HEK293T (cell line): Measurements from ENCODE around the gene MAPK1IP1L.

ENCODE experiments used
- CTCF ChIA-PET: fragments of 350-600 bp; formaldehyde crosslinking; extraction: SDS; loops from one replicate; lab custom pipeline; 2021; ENCODE audit warnings: antibody characterized with exemption, inconsistent platforms; lab: Yijun Ruan, JAX
- POLR2A ChIA-PET: fragments of 350-600 bp; formaldehyde crosslinking; extraction: SDS; loops from one replicate; lab custom pipeline; 2020; ENCODE audit warnings: antibody characterized with exemption, inconsistent platforms; lab: Yijun Ruan, JAX
- DNase-seq: peaks from one replicate; pipeline ENCODE4 v3.0.0; 2012; ENCODE audit warnings: mixed read lengths; ENCODE audit errors: extremely low spot score
- ARNT ChIP-seq: fragments of 450-650 bp; IDR thresholded peaks from 2 replicates; pipeline ENCODE4 v1.6.1; 2017; ENCODE audit warnings: mild to moderate bottlenecking
- BHLHE40 ChIP-seq: fragments of 450-650 bp; IDR thresholded peaks from 2 replicates; pipeline ENCODE4 v1.6.1; 2016; ENCODE audit warnings: mild to moderate bottlenecking, moderate library complexity, borderline replicate concordance
- CTBP1 ChIP-seq: fragments of 450-650 bp; IDR thresholded peaks from 2 replicates; pipeline ENCODE4 v1.6.1; 2016; ENCODE audit warnings: borderline replicate concordance
- ELF4 ChIP-seq: fragments of 450-650 bp; IDR thresholded peaks from 2 replicates; pipeline ENCODE4 v1.6.1; 2017; ENCODE audit warnings: antibody characterized with exemption
- FOXA1 ChIP-seq: fragments of 450-650 bp; IDR thresholded peaks from 2 replicates; pipeline ENCODE4 v1.6.1; 2016; ENCODE audit warnings: mild to moderate bottlenecking
- FOXK2 ChIP-seq: fragments of 450-650 bp; IDR thresholded peaks from 2 replicates; pipeline ENCODE4 v1.6.1; 2016; ENCODE audit warnings: mild to moderate bottlenecking
- FOXM1 ChIP-seq: fragments of 450-650 bp; IDR thresholded peaks from 2 replicates; pipeline ENCODE4 v1.6.1; 2017; ENCODE audit warnings: mild to moderate bottlenecking, borderline replicate concordance
- HDGF ChIP-seq: fragments of 450-650 bp; IDR thresholded peaks from 2 replicates; pipeline ENCODE4 v1.6.1; 2017; ENCODE audit warnings: antibody characterized with exemption, borderline replicate concordance
- L3MBTL2 ChIP-seq: fragments of 450-650 bp; conservative IDR thresholded peaks from 2 replicates; pipeline ENCODE4 v1.6.1; 2016; ENCODE audit warnings: mild to moderate bottlenecking
- LEF1 ChIP-seq: fragments of 450-650 bp; IDR thresholded peaks from 2 replicates; pipeline ENCODE4 v1.6.1; 2017; ENCODE audit warnings: mild to moderate bottlenecking, borderline replicate concordance
- NFRKB ChIP-seq: fragments of 450-650 bp; IDR thresholded peaks from 2 replicates; pipeline ENCODE4 v1.6.1; 2016; ENCODE audit warnings: mild to moderate bottlenecking, moderate library complexity
- SP1 ChIP-seq: fragments of 450-650 bp; IDR thresholded peaks from 2 replicates; pipeline ENCODE4 v1.6.1; 2017
- SUZ12 ChIP-seq: fragments of 450-650 bp; IDR thresholded peaks from 2 replicates; pipeline ENCODE4 v1.6.1; 2016; ENCODE audit warnings: mild to moderate bottlenecking
- TARDBP ChIP-seq: fragments of 450-650 bp; IDR thresholded peaks from 2 replicates; pipeline ENCODE4 v1.6.1; 2016
- ZNF384 ChIP-seq: fragments of 450-650 bp; IDR thresholded peaks from 2 replicates; pipeline ENCODE4 v1.6.1; 2016
- TF ChIP-seq, protein P1 (sequence below): fragments of 450-650 bp; IDR thresholded peaks from 2 replicates; pipeline ENCODE4 v1.6.1; 2016

The MAPK1IP1L gene

DNA sequence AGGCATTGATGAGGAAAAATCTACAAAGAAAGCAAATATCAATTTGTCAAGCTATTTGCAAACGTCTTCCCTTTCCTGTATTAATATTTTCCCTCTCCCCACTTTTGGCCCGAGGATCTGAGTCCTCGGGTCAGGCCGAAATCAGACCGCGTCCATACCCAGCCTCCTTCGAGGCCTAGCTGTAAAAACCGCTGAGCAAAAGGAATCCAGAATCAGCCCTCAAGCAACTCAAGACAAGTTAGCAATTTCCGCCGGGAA lies 353 bp upstream of the MAPK1IP1L start:
- POLR2A ChIA-PET, result interaction anchor here (1.0 to 3.4 kb wide), 34 partner anchors 8 to 485 kb away, joined by 3 to 52 read pairs (median 6); partner anchors contain the start of genes DLGAP5, SOCS4 and WDHD1

DNA sequence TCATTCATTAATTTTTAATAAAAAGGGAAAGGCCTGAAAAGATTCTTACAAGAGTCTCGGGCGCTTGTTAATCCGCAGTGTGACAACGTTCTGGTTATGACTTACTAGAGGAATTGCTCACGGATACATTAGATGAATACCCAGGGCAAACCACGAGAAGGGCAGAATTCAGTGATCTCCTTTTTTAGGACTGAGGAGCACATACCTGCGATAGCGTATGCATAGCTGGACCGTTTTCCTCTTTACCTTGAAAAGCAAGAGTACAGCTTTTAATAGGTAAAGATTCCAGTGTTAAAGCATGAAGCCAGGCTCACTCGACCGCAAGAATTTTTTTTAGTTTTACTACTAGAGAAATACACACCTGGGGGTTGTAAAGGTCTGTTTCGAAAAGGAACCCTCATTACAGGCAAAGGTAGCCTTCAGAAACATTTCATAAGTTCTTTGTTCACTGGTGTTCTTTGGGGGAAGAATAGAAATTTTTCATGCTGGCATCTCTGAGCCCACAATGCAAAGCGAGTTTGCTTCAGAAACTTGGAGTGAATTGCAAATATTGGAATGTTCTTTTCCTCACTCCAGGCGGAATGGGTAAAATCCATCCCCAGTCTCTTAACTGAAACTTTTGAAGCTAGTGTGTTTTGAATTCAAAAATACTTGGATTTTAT lies 953 bp downstream of the MAPK1IP1L start:
- ChIA-PET CTCF (interaction anchor here (0.6 to 1.4 kb wide), 3 partner anchors 19 to 21 kb away, joined by 3 to 9 read pairs (median 4); no protein-coding TSS in a partner anchor), POLR2A (interaction anchor here (1.1 to 3.4 kb wide), 19 partner anchors 10 to 486 kb away, joined by 3 to 52 read pairs (median 8); partner anchors contain the start of genes DLGAP5, SOCS4 and WDHD1)
- no peak for TF ChIP-seq BHLHE40
- TF ChIP-seq L3MBTL2, result no peak
- no peak for TF ChIP-seq TARDBP
- no peak for TF ChIP-seq SUZ12
- no peak for TF ChIP-seq LEF1
- no peak for TF ChIP-seq FOXA1
- TF ChIP-seq FOXK2, result no peak
- no peak for TF ChIP-seq ARNT
- TF ChIP-seq FOXM1, result no peak
- no peak for TF ChIP-seq HDGF
- no peak for TF ChIP-seq NFRKB
- TF ChIP-seq SP1, result no peak
- TF ChIP-seq, protein P1, sequence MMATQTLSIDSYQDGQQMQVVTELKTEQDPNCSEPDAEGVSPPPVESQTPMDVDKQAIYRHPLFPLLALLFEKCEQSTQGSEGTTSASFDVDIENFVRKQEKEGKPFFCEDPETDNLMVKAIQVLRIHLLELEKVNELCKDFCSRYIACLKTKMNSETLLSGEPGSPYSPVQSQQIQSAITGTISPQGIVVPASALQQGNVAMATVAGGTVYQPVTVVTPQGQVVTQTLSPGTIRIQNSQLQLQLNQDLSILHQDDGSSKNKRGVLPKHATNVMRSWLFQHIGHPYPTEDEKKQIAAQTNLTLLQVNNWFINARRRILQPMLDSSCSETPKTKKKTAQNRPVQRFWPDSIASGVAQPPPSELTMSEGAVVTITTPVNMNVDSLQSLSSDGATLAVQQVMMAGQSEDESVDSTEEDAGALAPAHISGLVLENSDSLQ, result no peak
- TF ChIP-seq ZNF384, result no peak
- no peak for TF ChIP-seq CTBP1
- TF ChIP-seq ELF4, result no peak
- no peak for DNase-seq

More for the DNA sequence above, 353 bp upstream of the MAPK1IP1L start:
- DNase-seq, result no peak
- CTCF ChIA-PET, result interaction anchor here (0.6 to 1.4 kb wide), 17 partner anchors 9 to 110 kb away, joined by 3 to 9 read pairs (median 4); partner anchors contain the start of genes SOCS4 and WDHD1
- TF ChIP-seq LEF1 (no peak), SUZ12 (no peak), L3MBTL2 (no peak; the same call in none of the 2 replicates), FOXA1 (no peak), ARNT (no peak)

DNA sequence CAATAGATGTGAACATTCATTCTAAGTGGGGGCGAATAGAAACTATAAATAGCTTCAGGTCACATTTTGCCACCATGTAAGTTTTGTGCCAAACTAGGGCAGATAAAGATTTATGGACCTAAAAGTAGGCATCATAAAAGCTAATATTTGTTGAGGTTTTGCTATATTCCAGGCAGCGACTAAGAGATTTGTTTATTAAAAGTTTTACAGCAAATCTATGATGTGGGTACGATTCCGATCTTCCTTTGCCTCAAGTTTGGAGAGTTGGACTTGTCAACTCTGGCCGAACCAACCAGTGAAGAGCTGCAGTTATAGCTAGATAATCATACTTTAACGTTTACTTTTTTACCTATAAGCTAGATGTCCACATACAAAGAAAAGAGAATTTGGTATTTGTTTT lies 1.6 kb downstream of the MAPK1IP1L start:
- CTCF ChIA-PET, result no interaction called here
- POLR2A ChIA-PET, result interaction anchor here (1.3 to 3.4 kb wide), 3 partner anchors 9 to 26 kb away, joined by 5 to 52 read pairs (median 13); partner anchors contain the start of genes SOCS4 and WDHD1
- DNase-seq, result no peak
- no peak for TF ChIP-seq SP1
- no peak for TF ChIP-seq BHLHE40
- no peak for TF ChIP-seq SUZ12
- TF ChIP-seq, protein P1, result no peak
- no peak for TF ChIP-seq TARDBP
- no peak for TF ChIP-seq ELF4
- TF ChIP-seq LEF1, result no peak
- no peak for TF ChIP-seq FOXM1
- no peak for TF ChIP-seq CTBP1
- TF ChIP-seq ZNF384, result no peak

DNA sequence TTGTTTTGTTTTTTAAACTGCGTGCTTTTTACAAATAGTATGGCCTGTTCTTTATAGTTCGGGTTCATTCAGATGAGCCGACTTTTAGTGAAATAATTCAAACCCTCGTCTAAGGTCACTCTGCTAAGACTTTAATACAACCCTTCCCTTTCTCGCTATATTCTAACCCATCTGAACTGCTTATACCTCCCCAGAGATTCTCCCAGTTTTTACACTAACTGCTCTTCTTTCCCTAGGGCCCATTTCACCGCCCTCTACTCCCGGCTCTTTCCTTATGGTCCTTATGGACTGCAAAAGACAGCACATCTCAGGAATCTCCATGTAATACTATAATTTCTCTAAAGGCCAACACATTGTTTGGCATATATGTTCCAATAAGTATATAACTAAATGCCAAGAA lies 2.1 kb downstream of the MAPK1IP1L start:
- TF ChIP-seq FOXM1 (no peak), FOXK2 (no peak), SUZ12 (no peak), ELF4 (no peak), SP1 (no peak), L3MBTL2 (no peak), ARNT (no peak), HDGF (no peak)
- CTCF ChIA-PET, result no interaction called here
- POLR2A ChIA-PET, result interaction anchor here (1.3 to 3.4 kb wide), 3 partner anchors 9 to 27 kb away, joined by 5 to 52 read pairs (median 13); partner anchors contain the start of genes SOCS4 and WDHD1
- no peak for DNase-seq

DNA sequence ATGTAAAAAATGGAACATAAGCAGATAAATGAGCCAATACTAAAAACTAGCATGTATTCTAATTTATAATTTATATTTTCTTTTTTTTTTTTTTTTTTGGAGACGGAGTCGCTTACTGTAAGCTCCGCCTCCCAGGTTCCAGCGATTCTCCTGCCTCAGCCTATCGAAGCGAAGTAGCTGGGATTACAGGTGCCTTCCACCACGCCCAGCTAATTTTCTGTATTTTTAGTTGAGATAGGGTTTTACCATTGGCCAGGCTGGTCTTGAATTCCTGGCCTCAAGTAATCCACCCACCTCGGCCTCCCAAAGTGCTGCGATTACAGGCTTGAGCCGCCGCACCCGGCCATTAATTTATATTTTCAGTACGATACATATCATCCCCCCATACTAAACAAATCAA lies 2.7 kb downstream of the MAPK1IP1L start:
- ChIA-PET POLR2A (no interaction called here), CTCF (no interaction called here)
- TF ChIP-seq TARDBP (no peak), L3MBTL2 (no peak), ELF4 (no peak), SP1 (no peak), ZNF384 (no peak), FOXK2 (no peak), FOXA1 (no peak), FOXM1 (no peak), NFRKB (no peak), ARNT (no peak), BHLHE40 (no peak), SUZ12 (no peak), HDGF (no peak), CTBP1 (no peak), LEF1 (no peak)
- TF ChIP-seq, protein P1, result no peak
- no peak for DNase-seq

DNA sequence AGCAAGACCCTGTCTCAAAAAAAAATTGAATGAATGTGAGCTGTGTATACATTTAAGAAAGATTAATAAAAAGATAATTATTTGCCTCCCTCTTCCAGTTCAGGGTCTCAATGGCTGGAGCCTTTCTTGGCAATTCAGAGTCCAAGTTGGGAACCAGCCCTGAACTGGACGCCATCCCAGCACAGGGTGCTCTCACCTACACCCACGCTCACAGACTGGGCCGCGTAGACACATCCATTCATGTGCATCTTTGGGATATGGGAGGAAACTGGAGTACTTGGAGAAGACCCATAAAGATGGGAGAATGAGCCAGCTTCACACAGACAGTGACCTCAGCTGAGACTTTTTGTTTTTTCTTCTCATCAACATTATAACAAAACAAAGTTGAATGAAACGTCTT lies 6.5 kb downstream of the MAPK1IP1L start:
- DNase-seq, result no peak
- CTCF ChIA-PET, result no interaction called here
- POLR2A ChIA-PET, result interaction anchor here (0.7 kb wide), 1 partner anchor 31 kb away, joined by 4 read pairs; the partner anchor contains the start of genes SOCS4 and WDHD1
- no peak for TF ChIP-seq SUZ12
- TF ChIP-seq BHLHE40, result no peak
- TF ChIP-seq CTBP1, result no peak
- TF ChIP-seq FOXA1, result no peak
- TF ChIP-seq TARDBP, result no peak
- no peak for TF ChIP-seq ZNF384
- no peak for TF ChIP-seq ELF4
- TF ChIP-seq NFRKB, result no peak
- no peak for TF ChIP-seq FOXK2
- TF ChIP-seq ARNT, result no peak
- TF ChIP-seq HDGF, result no peak
- TF ChIP-seq, protein P1, result no peak
